ENCODE data around the gene CD36.

Gene CD36

DNA sequence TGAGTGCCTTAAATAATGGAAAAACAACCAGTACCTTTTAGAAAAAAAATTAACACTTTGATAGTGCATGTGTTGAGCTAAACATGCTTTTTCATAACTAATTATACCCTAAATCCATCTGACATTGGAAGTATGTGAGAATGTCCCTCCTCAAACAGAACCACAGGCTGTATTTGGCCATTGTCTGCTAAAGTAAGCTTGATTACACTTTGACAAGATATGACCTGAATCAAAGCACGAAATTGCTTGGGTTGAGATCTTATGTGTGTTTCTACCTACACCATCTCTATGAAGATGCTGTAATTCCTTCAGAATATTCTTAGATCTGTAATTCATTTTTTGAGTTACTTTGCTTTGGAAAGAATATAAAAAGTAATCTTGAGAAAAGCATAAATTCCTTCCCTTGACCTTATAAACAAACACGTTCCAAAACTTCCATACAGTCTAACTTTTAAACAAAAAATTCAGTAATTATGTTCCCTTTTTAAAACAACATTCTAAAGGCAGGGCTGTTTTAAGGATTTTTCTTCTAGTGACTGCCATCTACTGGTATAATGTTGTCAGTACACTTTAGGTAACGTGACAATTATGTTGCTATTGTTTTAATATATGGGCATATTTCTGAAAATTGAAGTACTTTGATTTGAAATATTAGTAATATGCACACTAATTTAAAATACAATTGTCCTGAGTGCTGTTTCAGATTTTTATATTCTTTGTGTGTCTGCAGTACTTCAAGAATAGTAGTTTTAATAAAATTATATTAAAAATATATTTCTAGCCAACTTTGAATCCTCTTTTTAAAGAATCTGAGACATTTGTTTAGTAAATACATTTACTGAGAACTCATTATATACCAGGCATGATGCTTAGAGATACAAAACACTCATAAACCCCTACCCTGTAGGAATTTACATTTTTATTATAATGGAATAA is 20.9 kb downstream of the CD36 start:
- peaks cover 0 to 4% of the 10 kb centered on the region in 2 experiments for H3K36me3 ChIP-seq (ENCODE audit: control insufficient read depth in 1 of 2, insufficient read depth in 2 of 2, low read depth in 1 of 2, low read length in 2 of 2)
- H3K9ac ChIP-seq (ENCODE audit: low read length) = peak overlapping the region; percentile 75
- no peak overlapping the region for H3K4me3 ChIP-seq (ENCODE audit: insufficient read depth in 1 of 2, low read depth in 1 of 2, low read length in 2 of 2)
- no peak overlapping the region for H4K8ac ChIP-seq (ENCODE audit: low read length)
- no peaks in the 10 kb centered on the region for H3K4me1 ChIP-seq (ENCODE audit: control insufficient read depth, insufficient read depth, low read depth, low read length)
- H2AFZ ChIP-seq (ENCODE audit: low read depth, low read length) = no peak overlapping the region
- no peak overlapping the region for H4K91ac ChIP-seq (ENCODE audit: low read length)
- H3K27ac ChIP-seq (ENCODE audit: low read length, poor library complexity, severe bottlenecking) = no peak overlapping the region
- H3K9me3 ChIP-seq (ENCODE audit: control insufficient read depth, low read length) = no peaks in the 10 kb centered on the region
- H3K27me3 ChIP-seq (ENCODE audit: control insufficient read depth in 1 of 2, insufficient read depth in 1 of 2, low read length in 2 of 2) = no peaks in the 10 kb centered on the region
- no peak overlapping the region for H2BK15ac ChIP-seq (ENCODE audit: low read depth, poor library complexity, severe bottlenecking)
- peak overlapping the region in 1 of 2 experiments; percentile 62 for H3K18ac ChIP-seq (ENCODE audit: low read depth in 1 of 2, low read length in 2 of 2)
- H3K79me1 ChIP-seq (replicated peaks; ENCODE audit: low read length, poor library complexity, severe bottlenecking) = no peaks in the 10 kb centered on the region
- DNase-seq = peak; percentile 38
- WGBS = no CpG with 5 or more reads among the region's 3 CpGs
- H3K4me2 ChIP-seq (ENCODE audit: low read length, poor library complexity, severe bottlenecking) = no peak overlapping the region
- no peak overlapping the region for H2BK5ac ChIP-seq (ENCODE audit: low read depth, low read length, poor library complexity, severe bottlenecking)
- H3K23ac ChIP-seq (ENCODE audit: low read length in 2 of 2) = no peak overlapping the region
- no peak overlapping the region for H2BK120ac ChIP-seq (ENCODE audit: low read depth, low read length)
- H3K4ac ChIP-seq (ENCODE audit: low read depth in 1 of 2, low read length in 2 of 2) = peak overlapping the region in 1 of 2 experiments; percentile 68
- H2BK12ac ChIP-seq (ENCODE audit: low read length in 2 of 2) = peak overlapping the region in 1 of 2 experiments; percentile 72
- H3K14ac ChIP-seq (ENCODE audit: low read length in 2 of 2) = no peak overlapping the region
- no peak overlapping the region for H2AK5ac ChIP-seq (ENCODE audit: low read length, severe bottlenecking)

DNA sequence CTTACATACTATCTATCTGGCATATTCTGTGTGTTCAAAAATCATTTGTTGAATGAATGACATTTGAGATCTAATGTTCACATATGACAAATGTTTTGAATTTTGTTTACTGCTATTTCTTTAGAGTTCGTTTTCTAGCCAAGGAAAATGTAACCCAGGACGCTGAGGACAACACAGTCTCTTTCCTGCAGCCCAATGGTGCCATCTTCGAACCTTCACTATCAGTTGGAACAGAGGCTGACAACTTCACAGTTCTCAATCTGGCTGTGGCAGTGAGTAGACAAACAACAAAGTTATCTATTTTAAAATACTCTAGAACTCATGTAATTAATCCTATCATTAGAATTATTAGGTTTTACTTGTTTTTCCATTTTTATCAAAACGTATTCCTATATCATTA is 22.5 kb downstream of the CD36 start:
- Histone ChIP-seq H3K4me3 (ENCODE audit: insufficient read depth in 1 of 2, low read depth in 1 of 2, low read length in 2 of 2) (no peak overlapping the region), H4K91ac (ENCODE audit: low read length) (no peak overlapping the region), H3K4me2 (ENCODE audit: low read length, poor library complexity, severe bottlenecking) (no peak overlapping the region), H2BK12ac (ENCODE audit: low read length in 2 of 2) (no peak overlapping the region), H3K27me3 (ENCODE audit: control insufficient read depth in 1 of 2, insufficient read depth in 1 of 2, low read length in 2 of 2) (no peaks in the 10 kb centered on the region), H2BK5ac (ENCODE audit: low read depth, low read length, poor library complexity, severe bottlenecking) (no peak overlapping the region), H3K36me3 (ENCODE audit: control insufficient read depth in 1 of 2, insufficient read depth in 2 of 2, low read depth in 1 of 2, low read length in 2 of 2) (peaks cover 0 to 4% of the 10 kb centered on the region in 2 experiments), H3K18ac (ENCODE audit: low read depth in 1 of 2, low read length in 2 of 2) (no peak overlapping the region), H3K4me1 (ENCODE audit: control insufficient read depth, insufficient read depth, low read depth, low read length) (no peaks in the 10 kb centered on the region), H3K14ac (ENCODE audit: low read length in 2 of 2) (no peak overlapping the region), H2BK120ac (ENCODE audit: low read depth, low read length) (no peak overlapping the region), H3K23ac (ENCODE audit: low read length in 2 of 2) (no peak overlapping the region), H2BK15ac (ENCODE audit: low read depth, poor library complexity, severe bottlenecking) (no peak overlapping the region), H2AFZ (ENCODE audit: low read depth, low read length) (no peak overlapping the region), H3K79me1 (replicated peaks; ENCODE audit: low read length, poor library complexity, severe bottlenecking) (no peaks in the 10 kb centered on the region), H2AK5ac (ENCODE audit: low read length, severe bottlenecking) (no peak overlapping the region), H3K27ac (ENCODE audit: low read length, poor library complexity, severe bottlenecking) (no peak overlapping the region), H3K4ac (ENCODE audit: low read depth in 1 of 2, low read length in 2 of 2) (no peak overlapping the region), H3K9ac (ENCODE audit: low read length) (no peak overlapping the region), H4K8ac (ENCODE audit: low read length) (no peak overlapping the region), H3K9me3 (ENCODE audit: control insufficient read depth, low read length) (no peaks in the 10 kb centered on the region)
- no peak for DNase-seq
- 89% methylated on average over 3 of the region's 4 CpGs for WGBS

DNA sequence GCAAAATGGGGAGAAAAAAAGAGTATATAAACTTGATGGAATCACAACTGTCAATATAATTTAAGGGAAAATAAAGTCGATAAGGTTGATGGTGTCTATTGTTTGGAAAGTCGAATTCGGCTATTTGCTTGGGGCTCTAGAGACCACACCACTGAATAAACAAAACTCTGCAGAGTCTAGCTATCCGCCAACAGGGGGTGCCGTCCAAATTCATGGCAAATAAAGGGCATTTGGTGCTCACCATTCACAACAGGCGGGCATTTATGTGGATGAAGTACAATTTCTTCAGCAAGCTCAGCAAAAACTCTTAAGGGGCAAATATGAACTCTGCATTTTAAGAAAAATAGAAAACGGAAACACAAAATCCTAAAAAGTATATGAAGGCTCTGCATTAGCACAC is 23.3 kb downstream of the CD36 start:
- Histone ChIP-seq H2AK5ac (ENCODE audit: low read length, severe bottlenecking) (no peak overlapping the region), H2BK120ac (ENCODE audit: low read depth, low read length) (no peak overlapping the region), H3K9ac (ENCODE audit: low read length) (no peak overlapping the region), H3K27me3 (ENCODE audit: control insufficient read depth in 1 of 2, insufficient read depth in 1 of 2, low read length in 2 of 2) (no peaks in the 10 kb centered on the region), H3K4me1 (ENCODE audit: control insufficient read depth, insufficient read depth, low read depth, low read length) (no peaks in the 10 kb centered on the region), H2BK12ac (ENCODE audit: low read length in 2 of 2) (no peak overlapping the region), H3K23ac (ENCODE audit: low read length in 2 of 2) (no peak overlapping the region), H2BK5ac (ENCODE audit: low read depth, low read length, poor library complexity, severe bottlenecking) (no peak overlapping the region), H3K14ac (ENCODE audit: low read length in 2 of 2) (no peak overlapping the region), H3K79me1 (replicated peaks; ENCODE audit: low read length, poor library complexity, severe bottlenecking) (no peaks in the 10 kb centered on the region), H4K8ac (ENCODE audit: low read length) (no peak overlapping the region), H3K4ac (ENCODE audit: low read depth in 1 of 2, low read length in 2 of 2) (no peak overlapping the region), H2AFZ (ENCODE audit: low read depth, low read length) (no peak overlapping the region), H3K36me3 (ENCODE audit: control insufficient read depth in 1 of 2, insufficient read depth in 2 of 2, low read depth in 1 of 2, low read length in 2 of 2) (peaks cover 0 to 7% of the 10 kb centered on the region in 2 experiments), H4K91ac (ENCODE audit: low read length) (no peak overlapping the region), H3K9me3 (ENCODE audit: control insufficient read depth, low read length) (no peaks in the 10 kb centered on the region), H3K4me2 (ENCODE audit: low read length, poor library complexity, severe bottlenecking) (no peak overlapping the region), H3K18ac (ENCODE audit: low read depth in 1 of 2, low read length in 2 of 2) (no peak overlapping the region), H2BK15ac (ENCODE audit: low read depth, poor library complexity, severe bottlenecking) (no peak overlapping the region), H3K4me3 (ENCODE audit: insufficient read depth in 1 of 2, low read depth in 1 of 2, low read length in 2 of 2) (no peak overlapping the region), H3K27ac (ENCODE audit: low read length, poor library complexity, severe bottlenecking) (no peak overlapping the region)
- WGBS = 88% methylated on average over 7 of the region's 7 CpGs
- DNase-seq = no peak

- H3K4ac ChIP-seq (ENCODE audit: low read depth in 1 of 2, low read length in 2 of 2) = no peak overlapping the region
- no peak overlapping the region for H2BK12ac ChIP-seq (ENCODE audit: low read length in 2 of 2)
- H2BK120ac ChIP-seq (ENCODE audit: low read depth, low read length) = no peak overlapping the region
- no peaks in the 10 kb centered on the region for H3K4me1 ChIP-seq (ENCODE audit: control insufficient read depth, insufficient read depth, low read depth, low read length)
- no peak overlapping the region for H3K27ac ChIP-seq (ENCODE audit: low read length, poor library complexity, severe bottlenecking)
- H3K23ac ChIP-seq (ENCODE audit: low read length in 2 of 2) = no peak overlapping the region
- no peak for DNase-seq
- no peak overlapping the region for H2AK5ac ChIP-seq (ENCODE audit: low read length, severe bottlenecking)
- no peak overlapping the region for H3K4me3 ChIP-seq (ENCODE audit: insufficient read depth in 1 of 2, low read depth in 1 of 2, low read length in 2 of 2)
- no peak overlapping the region for H2BK5ac ChIP-seq (ENCODE audit: low read depth, low read length, poor library complexity, severe bottlenecking)
- no peaks in the 10 kb centered on the region for H3K27me3 ChIP-seq (ENCODE audit: control insufficient read depth in 1 of 2, insufficient read depth in 1 of 2, low read length in 2 of 2)
- no peak overlapping the region for H3K4me2 ChIP-seq (ENCODE audit: low read length, poor library complexity, severe bottlenecking)
- no peak overlapping the region for H2AFZ ChIP-seq (ENCODE audit: low read depth, low read length)
- no peak overlapping the region for H3K14ac ChIP-seq (ENCODE audit: low read length in 2 of 2)
- H3K79me1 ChIP-seq (replicated peaks; ENCODE audit: low read length, poor library complexity, severe bottlenecking) = no peaks in the 10 kb centered on the region
- no peak overlapping the region for H3K18ac ChIP-seq (ENCODE audit: low read depth in 1 of 2, low read length in 2 of 2)
- peaks cover 0 to 7% of the 10 kb centered on the region in 2 experiments for H3K36me3 ChIP-seq (ENCODE audit: control insufficient read depth in 1 of 2, insufficient read depth in 2 of 2, low read depth in 1 of 2, low read length in 2 of 2)
- H4K8ac ChIP-seq (ENCODE audit: low read length) = no peak overlapping the region
- H2BK15ac ChIP-seq (ENCODE audit: low read depth, poor library complexity, severe bottlenecking) = no peak overlapping the region
- H4K91ac ChIP-seq (ENCODE audit: low read length) = no peak overlapping the region
- WGBS = 98% methylated on average over 13 of the region's 13 CpGs
- no peak overlapping the region for H3K9ac ChIP-seq (ENCODE audit: low read length)
- H3K9me3 ChIP-seq (ENCODE audit: control insufficient read depth, low read length) = no peaks in the 10 kb centered on the region
Measured at GRCh38 chr7:80662252-80662651, 23.8 kb downstream of the CD36 start.
